Measurements from ENCODE around the gene TRAIP.

DNA sequence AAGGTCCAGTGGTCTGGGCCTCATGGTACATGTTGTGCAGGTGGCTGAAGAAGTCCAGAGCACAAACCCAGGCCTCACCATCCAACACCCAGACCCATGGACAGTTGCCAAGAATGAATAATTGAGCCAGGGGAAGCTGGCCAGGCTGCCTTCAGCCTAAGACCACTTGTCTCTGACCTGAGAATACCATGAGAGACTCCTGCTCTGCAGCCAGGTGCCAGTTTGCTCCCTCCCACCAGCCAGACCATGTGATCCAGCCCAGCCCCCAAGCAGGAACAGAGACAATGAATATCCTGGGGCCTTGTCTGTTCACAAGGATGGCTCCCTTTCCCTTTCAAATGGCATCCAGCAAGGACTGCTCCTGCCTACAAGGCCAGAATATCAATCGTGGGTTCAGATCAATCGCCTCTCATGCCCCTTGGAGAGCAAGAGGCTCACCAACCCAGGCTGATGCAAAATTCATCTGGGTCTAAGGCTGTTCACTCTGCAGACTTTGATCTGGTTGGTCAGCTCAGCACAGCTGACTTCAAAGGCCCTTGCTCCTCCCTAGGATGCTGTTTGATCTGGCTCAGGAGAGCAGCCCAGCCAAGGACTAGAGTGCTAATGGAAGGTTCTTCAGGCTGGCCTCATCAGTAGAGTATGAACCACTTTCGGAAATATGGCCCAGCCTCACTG, 13.4 kb downstream of the TRAIP start:
- TF ChIP-seq, protein P1, sequence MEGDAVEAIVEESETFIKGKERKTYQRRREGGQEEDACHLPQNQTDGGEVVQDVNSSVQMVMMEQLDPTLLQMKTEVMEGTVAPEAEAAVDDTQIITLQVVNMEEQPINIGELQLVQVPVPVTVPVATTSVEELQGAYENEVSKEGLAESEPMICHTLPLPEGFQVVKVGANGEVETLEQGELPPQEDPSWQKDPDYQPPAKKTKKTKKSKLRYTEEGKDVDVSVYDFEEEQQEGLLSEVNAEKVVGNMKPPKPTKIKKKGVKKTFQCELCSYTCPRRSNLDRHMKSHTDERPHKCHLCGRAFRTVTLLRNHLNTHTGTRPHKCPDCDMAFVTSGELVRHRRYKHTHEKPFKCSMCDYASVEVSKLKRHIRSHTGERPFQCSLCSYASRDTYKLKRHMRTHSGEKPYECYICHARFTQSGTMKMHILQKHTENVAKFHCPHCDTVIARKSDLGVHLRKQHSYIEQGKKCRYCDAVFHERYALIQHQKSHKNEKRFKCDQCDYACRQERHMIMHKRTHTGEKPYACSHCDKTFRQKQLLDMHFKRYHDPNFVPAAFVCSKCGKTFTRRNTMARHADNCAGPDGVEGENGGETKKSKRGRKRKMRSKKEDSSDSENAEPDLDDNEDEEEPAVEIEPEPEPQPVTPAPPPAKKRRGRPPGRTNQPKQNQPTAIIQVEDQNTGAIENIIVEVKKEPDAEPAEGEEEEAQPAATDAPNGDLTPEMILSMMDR (conservative IDR thresholded peaks at IDR 0.05; ENCODE audit: low read depth, low read length): no peak
- TF ChIP-seq EZH2 (IDR thresholded peaks at IDR 0.05; ENCODE audit: borderline replicate concordance, low read depth, low read length, poor library complexity, severe bottlenecking): no peak

Data from A673 (cell line).